ENCODE data around the gene RTN4RL1. TPM values are rescaled to one million over a fixed set of nuclear protein-coding genes. Genes with fewer than 3 reads are reported as not detected.

RTN4RL1 gene
- polyA plus RNA-seq, 1 donor (not counting 4 experiments of a cell fraction or from before 2014, with no cell fraction given) = 2.3 TPM

DNA sequence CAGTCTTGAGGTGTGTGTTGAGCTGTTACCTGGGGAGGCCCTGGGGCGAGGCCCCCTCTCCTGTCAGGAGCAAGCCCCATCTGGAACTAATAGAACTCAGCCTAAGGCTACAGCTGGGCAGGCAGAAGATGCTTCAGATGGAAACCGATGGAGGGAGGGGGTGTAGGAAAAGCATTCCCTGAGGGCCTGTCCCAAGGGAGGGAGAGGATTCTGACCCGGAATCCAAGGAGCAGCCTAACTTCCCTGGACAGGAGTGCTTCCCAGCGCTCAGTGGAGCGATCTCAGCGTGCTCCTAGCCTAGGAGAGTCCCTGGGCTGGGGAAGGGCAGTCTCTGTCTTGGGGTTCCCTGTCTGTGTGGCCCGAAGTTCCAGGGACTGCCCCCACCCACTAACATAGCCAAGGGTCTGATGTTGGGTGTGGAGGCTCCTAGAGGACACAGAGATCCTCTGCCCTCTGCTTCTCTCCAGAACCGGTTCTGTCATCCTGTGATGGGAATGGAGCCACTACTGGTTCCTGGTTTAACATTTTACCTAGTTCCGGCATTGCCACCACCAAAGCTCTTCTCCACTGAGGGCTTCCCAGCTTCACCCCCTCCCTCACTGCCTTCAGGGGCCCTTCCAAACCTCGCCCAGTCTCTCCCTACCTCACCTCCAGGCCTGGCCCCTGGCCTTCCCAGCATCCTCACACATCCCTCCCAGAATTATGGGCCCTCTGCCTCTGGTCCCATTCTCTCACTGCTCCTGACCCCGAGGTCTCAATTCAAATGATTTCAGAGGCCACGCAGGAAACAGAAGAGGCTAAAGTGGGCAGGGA is 58.7 kb downstream of the RTN4RL1 start:
- dilution Hi-C loops (cut with MboI; ENCODE audit: extremely low pct_ligation_motif_present, low sequenced_read_pairs) = no loop called here
- H3K4me3 ChIP-seq (ENCODE audit: control insufficient read depth in 2 of 3, extremely low read depth in 1 of 3, insufficient read depth in 2 of 3, low read depth in 1 of 3, low read length in 3 of 3) = no peak overlapping the region
- TF ChIP-seq, protein P1, sequence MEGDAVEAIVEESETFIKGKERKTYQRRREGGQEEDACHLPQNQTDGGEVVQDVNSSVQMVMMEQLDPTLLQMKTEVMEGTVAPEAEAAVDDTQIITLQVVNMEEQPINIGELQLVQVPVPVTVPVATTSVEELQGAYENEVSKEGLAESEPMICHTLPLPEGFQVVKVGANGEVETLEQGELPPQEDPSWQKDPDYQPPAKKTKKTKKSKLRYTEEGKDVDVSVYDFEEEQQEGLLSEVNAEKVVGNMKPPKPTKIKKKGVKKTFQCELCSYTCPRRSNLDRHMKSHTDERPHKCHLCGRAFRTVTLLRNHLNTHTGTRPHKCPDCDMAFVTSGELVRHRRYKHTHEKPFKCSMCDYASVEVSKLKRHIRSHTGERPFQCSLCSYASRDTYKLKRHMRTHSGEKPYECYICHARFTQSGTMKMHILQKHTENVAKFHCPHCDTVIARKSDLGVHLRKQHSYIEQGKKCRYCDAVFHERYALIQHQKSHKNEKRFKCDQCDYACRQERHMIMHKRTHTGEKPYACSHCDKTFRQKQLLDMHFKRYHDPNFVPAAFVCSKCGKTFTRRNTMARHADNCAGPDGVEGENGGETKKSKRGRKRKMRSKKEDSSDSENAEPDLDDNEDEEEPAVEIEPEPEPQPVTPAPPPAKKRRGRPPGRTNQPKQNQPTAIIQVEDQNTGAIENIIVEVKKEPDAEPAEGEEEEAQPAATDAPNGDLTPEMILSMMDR (optimal IDR thresholded peaks at IDR 0.05 in 1 of 3, IDR thresholded peaks at IDR 0.05 in 1 of 3, conservative IDR thresholded peaks at IDR 0.05 in 1 of 3; ENCODE audit: extremely low read depth in 1 of 3, insufficient read depth in 2 of 3, low read length in 3 of 3) = no peak
- no peak for TF ChIP-seq EZH2 (IDR thresholded peaks at IDR 0.05; ENCODE audit: low read length)
- H3K36me3 ChIP-seq (ENCODE audit: control insufficient read depth in 2 of 2, extremely low read depth in 1 of 2, insufficient read depth in 2 of 2, low read length in 2 of 2) = no peaks in the 10 kb centered on the region
- no peaks in the 10 kb centered on the region for H3K9me1 ChIP-seq (ENCODE audit: control insufficient read depth, extremely low read depth, insufficient read depth, low read length)
- H3K79me2 ChIP-seq (ENCODE audit: control insufficient read depth, insufficient read depth, low read length) = no peaks in the 10 kb centered on the region
- no peak overlapping the region for H3K27ac ChIP-seq (ENCODE audit: control insufficient read depth, insufficient read depth, low read length)
- no peaks in the 10 kb centered on the region for H4K20me1 ChIP-seq (ENCODE audit: control insufficient read depth, extremely low read depth, insufficient read depth, low read length)
- H3K9ac ChIP-seq (ENCODE audit: control insufficient read depth, extremely low read depth, insufficient read depth, low read length) = no peak overlapping the region
- H3K4me1 ChIP-seq (ENCODE audit: control insufficient read depth, extremely low read depth, insufficient read depth, low read length) = no peaks in the 10 kb centered on the region
- no peak overlapping the region for H3K4me2 ChIP-seq (ENCODE audit: control insufficient read depth, extremely low read depth, insufficient read depth, low read depth, low read length)
- H3K9me3 ChIP-seq (ENCODE audit: control insufficient read depth, low read depth, low read length) = no peaks in the 10 kb centered on the region
- DNase-seq (ENCODE audit: low read depth, low spot score) = no peak
- no peaks in the 10 kb centered on the region for H3K27me3 ChIP-seq (ENCODE audit: control insufficient read depth, extremely low read depth, insufficient read depth, low read length)
- no peak for FAIRE-seq
- no peak overlapping the region for H2AFZ ChIP-seq (ENCODE audit: control insufficient read depth, low read length)

DNA sequence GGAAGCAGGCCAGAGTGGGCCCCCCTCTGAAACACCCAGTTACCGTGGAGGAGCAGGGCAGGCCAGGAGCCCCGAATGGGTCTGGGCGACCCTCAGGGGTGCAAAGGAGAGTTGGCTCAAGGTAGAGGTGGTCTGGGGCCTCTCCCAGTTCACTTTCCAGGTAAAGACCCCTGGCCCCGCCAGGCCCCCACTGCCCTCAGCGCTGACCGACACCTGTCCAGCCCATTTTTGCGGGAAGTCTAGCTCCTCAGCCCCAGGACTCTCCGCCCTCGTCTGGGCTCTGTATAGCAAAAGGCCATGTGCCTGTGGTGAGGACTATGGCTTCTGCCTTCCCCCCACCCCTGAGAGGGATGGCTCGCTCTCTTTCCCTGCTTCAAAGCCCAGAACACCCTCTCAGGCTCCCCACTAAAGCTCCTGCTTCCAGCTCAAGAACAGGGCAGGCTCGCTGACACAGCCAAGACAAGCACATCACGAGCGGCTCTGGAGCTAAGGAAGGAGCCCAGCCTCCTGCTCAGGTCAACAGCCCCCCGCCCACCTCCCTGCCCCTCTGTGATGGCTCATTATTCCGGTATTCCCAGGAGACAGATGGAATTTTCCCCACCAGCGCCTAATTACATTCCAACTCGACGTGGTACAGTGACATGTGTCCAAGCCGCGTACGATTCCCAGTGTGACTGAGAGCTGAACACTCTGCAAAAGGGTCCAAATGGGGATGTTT is 59.4 kb downstream of the RTN4RL1 start:
- no peak overlapping the region for H3K27ac ChIP-seq (ENCODE audit: control insufficient read depth, insufficient read depth, low read length)
- no peaks in the 10 kb centered on the region for H3K36me3 ChIP-seq (ENCODE audit: control insufficient read depth in 2 of 2, extremely low read depth in 1 of 2, insufficient read depth in 2 of 2, low read length in 2 of 2)
- no peak overlapping the region for H3K4me3 ChIP-seq (ENCODE audit: control insufficient read depth in 2 of 3, extremely low read depth in 1 of 3, insufficient read depth in 2 of 3, low read depth in 1 of 3, low read length in 3 of 3)
- H3K9me1 ChIP-seq (ENCODE audit: control insufficient read depth, extremely low read depth, insufficient read depth, low read length) = no peaks in the 10 kb centered on the region
- H3K9me3 ChIP-seq (ENCODE audit: control insufficient read depth, low read depth, low read length) = no peaks in the 10 kb centered on the region
- FAIRE-seq (no peak), DNase-seq (ENCODE audit: low read depth, low spot score) (no peak)
- no peak overlapping the region for H3K9ac ChIP-seq (ENCODE audit: control insufficient read depth, extremely low read depth, insufficient read depth, low read length)
- dilution Hi-C loops (cut with MboI; ENCODE audit: extremely low pct_ligation_motif_present, low sequenced_read_pairs) = no loop called here
- no peaks in the 10 kb centered on the region for H4K20me1 ChIP-seq (ENCODE audit: control insufficient read depth, extremely low read depth, insufficient read depth, low read length)
- H3K27me3 ChIP-seq (ENCODE audit: control insufficient read depth, extremely low read depth, insufficient read depth, low read length) = no peaks in the 10 kb centered on the region
- H2AFZ ChIP-seq (ENCODE audit: control insufficient read depth, low read length) = no peak overlapping the region
- H3K79me2 ChIP-seq (ENCODE audit: control insufficient read depth, insufficient read depth, low read length) = no peaks in the 10 kb centered on the region
- no peak overlapping the region for H3K4me2 ChIP-seq (ENCODE audit: control insufficient read depth, extremely low read depth, insufficient read depth, low read depth, low read length)
- no peaks in the 10 kb centered on the region for H3K4me1 ChIP-seq (ENCODE audit: control insufficient read depth, extremely low read depth, insufficient read depth, low read length)
- TF ChIP-seq, protein P1 (optimal IDR thresholded peaks at IDR 0.05 in 1 of 3, IDR thresholded peaks at IDR 0.05 in 1 of 3, conservative IDR thresholded peaks at IDR 0.05 in 1 of 3; ENCODE audit: extremely low read depth in 1 of 3, insufficient read depth in 2 of 3, low read length in 3 of 3) = no peak
- TF ChIP-seq EZH2 (IDR thresholded peaks at IDR 0.05; ENCODE audit: low read length) = no peak

Measured in keratinocyte (primary cell).